Neutrophil (primary cell): ENCODE data around the gene GPR32.

Experiments
- H3K27ac ChIP-seq: fragments of 200-600 bp; sonication (generic); 2 replicates; pipeline ENCODE4 v1.5.1; 2016; ENCODE audit warnings: mild to moderate bottlenecking, moderate library complexity
- H3K27me3 ChIP-seq: fragments of 200-600 bp; sonication (generic); 2 replicates; pipeline ENCODE4 v1.6.0; 2016; ENCODE audit warnings: mild to moderate bottlenecking
- H3K36me3 ChIP-seq: fragments of 200-600 bp; sonication (generic); 2 replicates; pipeline ENCODE4 v1.5.1; 2017
- H3K4me1 ChIP-seq, 2 experiments: fragments of 200-600 bp in 1 of 2; sonication (generic) in 1 of 2; 1 replicate in 1 of 2; 2 replicates in 1 of 2; pipeline versions ENCODE4 v1.5.1 to v1.6.1; 2013 to 2016; ENCODE audit warnings: low read depth in 1 of 2, low read length in 1 of 2, mild to moderate bottlenecking in 1 of 2, moderate library complexity in 1 of 2; ENCODE audit not compliant: control insufficient read depth in 1 of 2, insufficient read depth in 1 of 2
- H3K4me3 ChIP-seq, 2 experiments: fragments of 200-600 bp in 1 of 2; sonication (generic) in 1 of 2; 1 replicate in 1 of 2; 2 replicates in 1 of 2; pipeline ENCODE4 v1.5.1; 2013 to 2016; ENCODE audit warnings: low read depth in 1 of 2, low read length in 1 of 2, mild to moderate bottlenecking in 1 of 2, moderate library complexity in 1 of 2
- H3K9me3 ChIP-seq: fragments of 200-600 bp; sonication (generic); 2 replicates; pipeline ENCODE4 v1.5.1; 2016
- TF ChIP-seq, protein P1 (sequence below): fragments of 200-600 bp; sonication (generic); IDR thresholded peaks from 2 replicates; pipeline ENCODE4 v1.5.1; 2016; ENCODE audit warnings: antibody characterized with exemption

GPR32 gene

GRCh38 chr19:50812474-50812873 lies 42.2 kb downstream of the GPR32 start:
- no peak overlapping the region for H3K27ac ChIP-seq
- H3K4me1 ChIP-seq, result no peaks in the 10 kb centered on the region
- H3K27me3 ChIP-seq, result peaks cover 59% of the 10 kb centered on the region
- H3K36me3 ChIP-seq, result no peaks in the 10 kb centered on the region
- no peaks in the 10 kb centered on the region for H3K9me3 ChIP-seq
- no peak overlapping the region for H3K4me3 ChIP-seq
- TF ChIP-seq, protein P1, sequence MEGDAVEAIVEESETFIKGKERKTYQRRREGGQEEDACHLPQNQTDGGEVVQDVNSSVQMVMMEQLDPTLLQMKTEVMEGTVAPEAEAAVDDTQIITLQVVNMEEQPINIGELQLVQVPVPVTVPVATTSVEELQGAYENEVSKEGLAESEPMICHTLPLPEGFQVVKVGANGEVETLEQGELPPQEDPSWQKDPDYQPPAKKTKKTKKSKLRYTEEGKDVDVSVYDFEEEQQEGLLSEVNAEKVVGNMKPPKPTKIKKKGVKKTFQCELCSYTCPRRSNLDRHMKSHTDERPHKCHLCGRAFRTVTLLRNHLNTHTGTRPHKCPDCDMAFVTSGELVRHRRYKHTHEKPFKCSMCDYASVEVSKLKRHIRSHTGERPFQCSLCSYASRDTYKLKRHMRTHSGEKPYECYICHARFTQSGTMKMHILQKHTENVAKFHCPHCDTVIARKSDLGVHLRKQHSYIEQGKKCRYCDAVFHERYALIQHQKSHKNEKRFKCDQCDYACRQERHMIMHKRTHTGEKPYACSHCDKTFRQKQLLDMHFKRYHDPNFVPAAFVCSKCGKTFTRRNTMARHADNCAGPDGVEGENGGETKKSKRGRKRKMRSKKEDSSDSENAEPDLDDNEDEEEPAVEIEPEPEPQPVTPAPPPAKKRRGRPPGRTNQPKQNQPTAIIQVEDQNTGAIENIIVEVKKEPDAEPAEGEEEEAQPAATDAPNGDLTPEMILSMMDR, result no peak

DNA sequence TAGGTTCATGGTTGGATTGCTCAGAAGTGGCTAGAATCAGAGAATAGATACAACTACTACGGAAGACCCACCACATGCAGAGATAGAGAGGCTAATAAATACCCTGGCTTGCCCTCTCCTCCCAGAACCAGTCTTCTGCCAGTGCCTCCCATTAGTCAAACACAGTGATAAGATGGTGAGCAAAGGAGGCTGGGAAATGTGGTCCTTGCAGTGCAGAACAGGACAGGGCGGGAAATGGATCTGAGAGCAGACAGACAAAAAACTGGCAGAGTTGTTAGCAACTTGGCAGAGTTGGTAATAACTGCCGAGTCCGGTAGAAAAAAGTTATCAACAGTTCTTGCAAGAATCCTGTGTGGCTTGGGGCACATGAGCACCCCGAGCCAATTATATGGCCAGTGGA lies 44.6 kb downstream of the GPR32 start:
- no peak overlapping the region for H3K4me3 ChIP-seq
- H3K9me3 ChIP-seq, result no peaks in the 10 kb centered on the region
- TF ChIP-seq, protein P1, result no peak
- H3K4me1 ChIP-seq, result peaks cover 0 to 3% of the 10 kb centered on the region in 2 experiments
- peaks cover 83% of the 10 kb centered on the region for H3K27me3 ChIP-seq
- H3K27ac ChIP-seq, result no peak overlapping the region
- H3K36me3 ChIP-seq, result no peaks in the 10 kb centered on the region

- Histone ChIP-seq H3K27me3 (peaks cover 84% of the 10 kb centered on the region), H3K36me3 (no peaks in the 10 kb centered on the region), H3K27ac (no peak overlapping the region), H3K4me1 (peaks cover 0 to 3% of the 10 kb centered on the region in 2 experiments), H3K9me3 (no peaks in the 10 kb centered on the region), H3K4me3 (no peak overlapping the region)
- TF ChIP-seq, protein P1, result no peak
Measured at GRCh38 chr19:50815439-50815838, 45.2 kb downstream of the GPR32 start.

GRCh38 chr19:50817941-50818858 lies 47.9 kb downstream of the GPR32 start:
- H3K27ac ChIP-seq, result no peak overlapping the region
- H3K4me3 ChIP-seq, result peak overlapping the region; percentile 22 to 39
- peaks cover 0 to 3% of the 10 kb centered on the region in 2 experiments for H3K4me1 ChIP-seq
- TF ChIP-seq, protein P1, result no peak
- H3K9me3 ChIP-seq, result no peaks in the 10 kb centered on the region
- peaks cover 98% of the 10 kb centered on the region for H3K27me3 ChIP-seq
- no peaks in the 10 kb centered on the region for H3K36me3 ChIP-seq

DNA sequence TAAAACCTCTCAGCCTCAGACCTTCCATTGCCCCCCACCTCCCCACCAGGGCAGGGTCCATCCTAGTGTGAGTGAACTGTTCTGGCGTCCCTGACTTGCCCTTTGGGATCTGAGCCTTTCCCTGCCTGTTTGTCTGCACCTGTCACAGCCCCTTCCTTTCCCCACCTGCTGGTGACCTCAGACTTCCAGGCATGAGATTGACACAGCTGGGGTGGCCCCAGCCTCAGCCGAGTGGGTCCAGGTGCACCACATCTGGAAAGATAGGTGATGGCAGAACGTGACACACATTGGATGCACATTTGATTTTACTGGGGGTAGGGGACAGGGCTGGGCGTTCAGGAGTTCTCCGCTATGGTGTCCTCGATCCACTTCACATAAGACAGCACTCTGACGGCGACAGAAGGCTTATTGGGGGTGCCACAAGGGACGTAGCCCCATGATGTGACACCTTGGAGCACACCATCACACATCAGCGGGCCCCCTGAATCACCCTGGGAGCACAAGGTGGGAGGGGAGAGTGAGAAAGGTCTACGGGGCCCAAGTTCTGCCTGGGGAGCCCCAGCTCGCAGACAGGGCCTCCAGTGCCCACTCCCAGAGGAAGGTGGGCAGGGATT lies 48.7 kb downstream of the GPR32 start:
- no peaks in the 10 kb centered on the region for H3K9me3 ChIP-seq
- H3K36me3 ChIP-seq, result no peaks in the 10 kb centered on the region
- no peak overlapping the region for H3K27ac ChIP-seq
- TF ChIP-seq, protein P1, result no peak
- H3K27me3 ChIP-seq, result peaks cover 99% of the 10 kb centered on the region
- peaks cover 0 to 3% of the 10 kb centered on the region in 2 experiments for H3K4me1 ChIP-seq
- no peak overlapping the region for H3K4me3 ChIP-seq
